ENCODE results near the gene SCAF4. TPM values are rescaled to one million over a fixed set of nuclear protein-coding genes. Genes with fewer than 3 reads are reported as not detected.

The SCAF4 gene
- total and polyA plus RNA-seq, 10 donors = 10.1 to 48.4 (median 34.1) TPM

DNA sequence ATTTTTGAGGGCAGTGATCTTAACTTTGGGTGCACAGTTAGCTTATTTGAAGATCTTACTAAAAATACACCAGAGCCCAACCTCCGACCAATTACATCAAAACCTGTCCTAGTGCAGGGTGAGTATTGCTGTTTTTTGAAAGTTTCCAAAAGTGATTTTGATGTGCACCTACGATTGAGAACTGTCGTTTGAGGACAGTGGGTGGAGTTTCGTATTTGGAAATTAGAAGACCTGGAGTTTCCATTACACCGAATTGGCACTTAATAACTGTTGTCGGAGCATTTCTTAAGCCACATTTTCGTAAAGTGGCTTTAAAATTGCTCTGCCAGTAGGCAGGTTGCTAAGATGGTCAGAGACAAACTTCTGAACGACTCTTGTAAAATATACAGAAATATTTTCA is 71.3 kb downstream of the SCAF4 start:
- whole genome bisulfite sequencing, 5 donors = 34 to 46% (median 38%) methylated on average over 8 of the region's 8 CpGs
- peak overlapping the region; percentile 61 to 95 (median 82) for H3K4me3 ChIP-seq
- TF ChIP-seq POLR2A (IDR thresholded peaks at IDR 0.05) (no peak), POLR2AphosphoS5 (IDR thresholded peaks at IDR 0.05) (no peak)
- TF ChIP-seq, protein P1, sequence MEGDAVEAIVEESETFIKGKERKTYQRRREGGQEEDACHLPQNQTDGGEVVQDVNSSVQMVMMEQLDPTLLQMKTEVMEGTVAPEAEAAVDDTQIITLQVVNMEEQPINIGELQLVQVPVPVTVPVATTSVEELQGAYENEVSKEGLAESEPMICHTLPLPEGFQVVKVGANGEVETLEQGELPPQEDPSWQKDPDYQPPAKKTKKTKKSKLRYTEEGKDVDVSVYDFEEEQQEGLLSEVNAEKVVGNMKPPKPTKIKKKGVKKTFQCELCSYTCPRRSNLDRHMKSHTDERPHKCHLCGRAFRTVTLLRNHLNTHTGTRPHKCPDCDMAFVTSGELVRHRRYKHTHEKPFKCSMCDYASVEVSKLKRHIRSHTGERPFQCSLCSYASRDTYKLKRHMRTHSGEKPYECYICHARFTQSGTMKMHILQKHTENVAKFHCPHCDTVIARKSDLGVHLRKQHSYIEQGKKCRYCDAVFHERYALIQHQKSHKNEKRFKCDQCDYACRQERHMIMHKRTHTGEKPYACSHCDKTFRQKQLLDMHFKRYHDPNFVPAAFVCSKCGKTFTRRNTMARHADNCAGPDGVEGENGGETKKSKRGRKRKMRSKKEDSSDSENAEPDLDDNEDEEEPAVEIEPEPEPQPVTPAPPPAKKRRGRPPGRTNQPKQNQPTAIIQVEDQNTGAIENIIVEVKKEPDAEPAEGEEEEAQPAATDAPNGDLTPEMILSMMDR (IDR thresholded peaks at IDR 0.05 in 8 of 11, conservative IDR thresholded peaks at IDR 0.05 in 3 of 11) = no peak
- H3K36me3 ChIP-seq = peaks cover 0 to 33% (median 3%) of the 10 kb centered on the region in 6 donors
- H3K27me3 ChIP-seq (replicated peaks in 1 of 7) = no peaks in the 10 kb centered on the region
- peak overlapping the region in 7 of 8 donors; percentile 87 to 93 (median 91) for H3K27ac ChIP-seq
- peaks cover 18 to 75% (median 55%) of the 10 kb centered on the region in 6 donors for H3K4me1 ChIP-seq
- no peaks in the 10 kb centered on the region for H3K9me3 ChIP-seq
- DNase-seq = no peak
- intact Hi-C loops (cut with DNase I; ENCODE audit: low total_unique reads) = loop anchor here (10.0 kb wide), 1 partner anchor 64 kb away; no protein-coding TSS in a partner anchor

DNA sequence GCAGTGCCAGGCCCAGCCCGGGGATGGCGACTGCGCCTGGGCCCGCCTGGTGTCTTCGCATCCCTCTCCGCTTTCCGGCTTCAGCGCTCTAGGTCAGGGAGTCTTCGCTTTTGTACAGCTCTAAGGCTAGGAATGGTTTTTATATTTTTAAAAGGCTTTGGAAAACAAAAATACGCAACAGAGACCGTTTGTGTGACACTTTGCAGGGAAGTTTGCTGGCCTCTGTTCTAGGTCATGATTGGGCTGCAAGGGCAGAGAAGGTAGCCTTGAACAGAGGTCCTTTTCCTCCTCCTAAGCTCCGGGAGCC is 71.7 kb downstream of the SCAF4 start:
- TF ChIP-seq POLR2AphosphoS5 (IDR thresholded peaks at IDR 0.05) (no peak), POLR2A (IDR thresholded peaks at IDR 0.05) (no peak)
- TF ChIP-seq, protein P1 (IDR thresholded peaks at IDR 0.05 in 8 of 11, conservative IDR thresholded peaks at IDR 0.05 in 3 of 11) = no peak
- H3K4me1 ChIP-seq = peaks cover 18 to 75% (median 53%) of the 10 kb centered on the region in 6 donors
- H3K27ac ChIP-seq = peak overlapping the region; percentile 87 to 93 (median 90)
- peak overlapping the region; percentile 61 to 95 (median 82) for H3K4me3 ChIP-seq
- H3K9me3 ChIP-seq = no peaks in the 10 kb centered on the region
- intact Hi-C loops (cut with DNase I; ENCODE audit: low total_unique reads) = loop anchor here (10.0 kb wide), 1 partner anchor 65 kb away; no protein-coding TSS in a partner anchor
- H3K27me3 ChIP-seq (replicated peaks in 1 of 7) = no peaks in the 10 kb centered on the region
- no peak for DNase-seq
- peaks cover 0 to 29% (median 3%) of the 10 kb centered on the region in 6 donors for H3K36me3 ChIP-seq
- 0% methylated on average over 10 to 12 of the region's 12 CpGs for WGBS, 5 donors

DNA sequence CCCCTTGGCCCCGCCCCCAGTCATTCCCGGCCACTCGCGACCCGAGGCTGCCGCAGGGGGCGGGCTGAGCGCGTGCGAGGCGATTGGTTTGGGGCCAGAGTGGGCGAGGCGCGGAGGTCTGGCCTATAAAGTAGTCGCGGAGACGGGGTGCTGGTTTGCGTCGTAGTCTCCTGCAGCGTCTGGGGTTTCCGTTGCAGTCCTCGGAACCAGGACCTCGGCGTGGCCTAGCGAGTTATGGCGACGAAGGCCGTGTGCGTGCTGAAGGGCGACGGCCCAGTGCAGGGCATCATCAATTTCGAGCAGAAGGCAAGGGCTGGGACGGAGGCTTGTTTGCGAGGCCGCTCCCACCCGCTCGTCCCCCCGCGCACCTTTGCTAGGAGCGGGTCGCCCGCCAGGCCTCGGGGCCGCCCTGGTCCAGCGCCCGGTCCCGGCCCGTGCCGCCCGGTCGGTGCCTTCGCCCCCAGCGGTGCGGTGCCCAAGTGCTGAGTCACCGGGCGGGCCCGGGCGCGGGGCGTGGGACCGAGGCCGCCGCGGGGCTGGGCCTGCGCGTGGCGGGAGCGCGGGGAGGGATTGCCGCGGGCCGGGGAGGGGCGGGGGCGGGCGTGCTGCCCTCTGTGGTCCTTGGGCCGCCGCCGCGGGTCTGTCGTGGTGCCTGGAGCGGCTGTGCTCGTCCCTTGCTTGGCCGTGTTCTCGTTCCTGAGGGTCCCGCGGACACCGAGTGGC is 72.2 kb downstream of the SCAF4 start, which contains the start of gene SOD1:
Gene SOD1, plus strand, starts transcription at position 158 of the 723 bp plus-strand sequence. Its CDS starts 77 bp downstream, at position 235.
- 0 to 1% (median 1%) methylated on average over 28 to 87 of the region's 87 CpGs for WGBS, 5 donors
- Histone ChIP-seq H3K4me3 (peak within 1 kb of the TSS; percentile 61 to 95 (median 82)), H3K27ac (peak within 1 kb of the TSS; percentile 87 to 93 (median 90)), H3K36me3 (peaks cover 0 to 24% (median 3%) of the 10 kb centered on the region in 6 donors), H3K9me3 (no peaks in the 10 kb centered on the region), H3K4me1 (peaks cover 18 to 71% (median 48%) of the 10 kb centered on the region in 6 donors), H3K27me3 (replicated peaks in 1 of 7) (no peaks in the 10 kb centered on the region)
- TF ChIP-seq, protein P1 (IDR thresholded peaks at IDR 0.05 in 8 of 11, conservative IDR thresholded peaks at IDR 0.05 in 3 of 11) = peak in 9 of 11 experiments; percentile 18 to 59 (median 47)
- TF ChIP-seq POLR2A (IDR thresholded peaks at IDR 0.05) (peak in 2 of 3 donors; percentile 69 to 89), POLR2AphosphoS5 (IDR thresholded peaks at IDR 0.05) (peak; percentile 99)
- peak; percentile 98 for DNase-seq
- intact Hi-C loops (cut with DNase I; ENCODE audit: low total_unique reads) = loop anchor here (10.0 kb wide), 1 partner anchor 65 kb away; no protein-coding TSS in a partner anchor

DNA sequence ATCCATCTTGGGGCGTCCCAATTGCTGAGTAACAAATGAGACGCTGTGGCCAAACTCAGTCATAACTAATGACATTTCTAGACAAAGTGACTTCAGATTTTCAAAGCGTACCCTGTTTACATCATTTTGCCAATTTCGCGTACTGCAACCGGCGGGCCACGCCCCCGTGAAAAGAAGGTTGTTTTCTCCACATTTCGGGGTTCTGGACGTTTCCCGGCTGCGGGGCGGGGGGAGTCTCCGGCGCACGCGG is 72.7 kb downstream of the SCAF4 start:
- Histone ChIP-seq H3K4me3 (peak overlapping the region; percentile 61 to 95 (median 82)), H3K27me3 (replicated peaks in 1 of 7) (no peaks in the 10 kb centered on the region), H3K27ac (peak overlapping the region; percentile 87 to 93 (median 90)), H3K9me3 (no peaks in the 10 kb centered on the region), H3K4me1 (peaks cover 18 to 66% (median 43%) of the 10 kb centered on the region in 6 donors), H3K36me3 (peaks cover 0 to 19% (median 3%) of the 10 kb centered on the region in 6 donors)
- intact Hi-C loops (cut with DNase I; ENCODE audit: low total_unique reads) = no loop called here
- DNase-seq = no peak
- no peak for TF ChIP-seq POLR2AphosphoS5 (IDR thresholded peaks at IDR 0.05)
- TF ChIP-seq, protein P1 (IDR thresholded peaks at IDR 0.05 in 8 of 11, conservative IDR thresholded peaks at IDR 0.05 in 3 of 11) = no peak
- 0 to 2% (median 1%) methylated on average over 17 to 18 of the region's 18 CpGs for WGBS, 5 donors
